HG03280 (cell line): Measurements from ENCODE around the gene MME.

ENCODE experiments used
- ATAC-seq: cut with Tn5 transposase; IDR thresholded peaks from one replicate; pipeline ENCODE4 v1.9.1; 2021; ENCODE audit warnings: mild to moderate bottlenecking, moderate library complexity; ENCODE audit not compliant: unreplicated experiment

MME gene

GRCh38 chr3:155230382-155230781 is 150.3 kb downstream of the MME start:
- ATAC-seq, result no peak

DNA sequence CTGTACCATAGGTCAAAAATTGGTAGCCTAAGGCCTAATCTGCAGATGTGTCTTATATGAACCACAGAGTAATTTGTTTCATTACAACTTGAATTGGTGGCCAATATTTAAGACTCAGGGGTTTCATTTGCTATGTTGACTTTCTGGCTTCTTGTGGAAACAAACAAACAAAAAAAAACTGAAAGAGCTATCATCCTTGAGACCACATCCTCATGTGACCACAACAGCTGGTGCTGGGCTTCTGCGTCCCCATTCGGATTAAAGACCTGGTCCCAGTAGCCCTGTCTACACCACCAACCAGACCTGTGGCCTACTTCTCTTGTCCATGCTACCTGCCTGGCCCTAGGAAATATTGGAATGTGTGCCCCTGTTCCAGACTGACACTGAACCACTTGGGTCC is 151.7 kb downstream of the MME start:
- ATAC-seq, result peak; percentile 57

DNA sequence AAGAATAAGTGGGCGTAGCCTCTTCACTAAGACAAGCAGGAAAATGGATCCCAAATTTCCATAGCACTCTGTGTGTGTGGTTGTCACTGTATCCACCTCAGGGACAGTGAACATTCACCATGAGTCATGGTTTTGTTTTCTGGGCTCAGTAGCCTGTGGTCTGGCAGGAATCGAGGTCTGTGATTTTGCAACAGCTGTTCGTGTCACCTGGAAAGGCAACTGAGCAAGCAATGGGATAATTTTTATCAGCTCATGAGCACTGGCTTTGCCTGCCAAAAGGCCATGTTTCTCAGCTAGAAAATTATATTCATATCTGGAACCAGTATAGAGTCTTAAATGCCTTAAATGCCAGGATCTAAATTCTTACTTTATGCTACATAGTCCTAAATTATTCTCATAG is 152.5 kb downstream of the MME start:
- no peak for ATAC-seq

DNA sequence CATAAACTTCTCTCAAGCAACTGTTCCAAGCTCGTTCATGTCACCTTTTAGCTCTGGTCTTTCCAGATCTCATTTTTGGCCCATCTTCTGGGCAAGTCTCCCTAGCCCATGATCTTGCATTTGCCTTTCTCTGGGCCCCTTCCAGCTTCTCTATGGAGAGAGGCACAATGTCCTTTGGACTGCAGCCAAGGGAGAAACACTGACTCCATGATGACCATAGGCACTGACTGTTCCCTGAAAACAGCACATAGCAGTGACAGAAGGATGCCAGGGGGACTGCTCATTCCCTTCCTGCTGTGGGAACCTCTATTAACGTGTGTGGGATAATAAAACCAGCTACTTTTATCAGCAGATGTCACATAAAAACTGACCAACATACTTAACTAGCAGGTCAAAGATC is 153.1 kb downstream of the MME start:
- no peak for ATAC-seq
